GM12864 (cell line): ENCODE measurements around the gene RLBP1.

Experiments
- DNase-seq: peaks from one replicate; pipeline ENCODE4 v3.0.0-alpha.2; 2011; ENCODE audit warnings: low read depth
- H3K4me3 ChIP-seq: 2 replicates; pipeline ENCODE4 v1.5.1; 2011; ENCODE audit warnings: mild to moderate bottlenecking, low read depth, low read length, control low read depth
- CTCF ChIP-seq: IDR thresholded peaks from 2 replicates; pipeline ENCODE4 v1.5.1; 2011; ENCODE audit warnings: low read depth, mild to moderate bottlenecking, moderate library complexity, low read length, control low read depth, inconsistent platforms; ENCODE audit errors: missing control alignments

RLBP1 gene

GRCh38 chr15:89171136-89172072 is 50.0 kb downstream of the RLBP1 start:
- no peak overlapping the region for H3K4me3 ChIP-seq
- DNase-seq = no peak
- TF ChIP-seq CTCF = peak; percentile 75

GRCh38 chr15:89170364-89170763 is 51.0 kb downstream of the RLBP1 start:
- DNase-seq = no peak
- TF ChIP-seq CTCF = no peak
- no peak overlapping the region for H3K4me3 ChIP-seq

GRCh38 chr15:89168316-89168833 is 53.0 kb downstream of the RLBP1 start:
- no peak for TF ChIP-seq CTCF
- no peak for DNase-seq
- H3K4me3 ChIP-seq = no peak overlapping the region

GRCh38 chr15:89167267-89168176 is 53.9 kb downstream of the RLBP1 start:
- DNase-seq = peak; percentile 47
- no peak for TF ChIP-seq CTCF
- H3K4me3 ChIP-seq = no peak overlapping the region

GRCh38 chr15:89165677-89166076 is 55.7 kb downstream of the RLBP1 start:
- H3K4me3 ChIP-seq = no peak overlapping the region
- TF ChIP-seq CTCF = no peak
- no peak for DNase-seq

GRCh38 chr15:89164712-89165211 is 56.6 kb downstream of the RLBP1 start:
- DNase-seq = no peak
- H3K4me3 ChIP-seq = no peak overlapping the region
- no peak for TF ChIP-seq CTCF
